Fibroblast of mammary gland (primary cell): ENCODE results near the gene USP36.

ENCODE experiments used
- DNase-seq: peaks from one replicate; pipeline ENCODE4 v3.0.0-alpha.2; 2010; ENCODE audit warnings: low read depth
- H3K4me3 ChIP-seq: 2 replicates; pipeline ENCODE4 v1.5.1; 2011; ENCODE audit warnings: low read depth, mild to moderate bottlenecking, low read length, moderate library complexity; ENCODE audit not compliant: control insufficient read depth
- CTCF ChIP-seq: conservative IDR thresholded peaks from 2 replicates; pipeline ENCODE4 v1.5.1; 2011; ENCODE audit warnings: low read depth, low read length, inconsistent platforms; ENCODE audit not compliant: control insufficient read depth, insufficient read depth

Gene USP36

GRCh38 chr17:78793968-78794367, 46.6 kb downstream of the USP36 start:
- no peak for TF ChIP-seq CTCF
- no peak overlapping the region for H3K4me3 ChIP-seq
- DNase-seq, result no peak

GRCh38 chr17:78793415-78793814, 47.2 kb downstream of the USP36 start:
- no peak overlapping the region for H3K4me3 ChIP-seq
- TF ChIP-seq CTCF, result no peak
- no peak for DNase-seq

GRCh38 chr17:78791840-78792709, 48.5 kb downstream of the USP36 start:
- TF ChIP-seq CTCF, result no peak
- no peak overlapping the region for H3K4me3 ChIP-seq
- no peak for DNase-seq

GRCh38 chr17:78790552-78790951, 50.1 kb downstream of the USP36 start:
- H3K4me3 ChIP-seq, result no peak overlapping the region
- no peak for DNase-seq
- no peak for TF ChIP-seq CTCF

GRCh38 chr17:78789663-78790181, 50.9 kb downstream of the USP36 start:
- peak; percentile 67 for DNase-seq
- no peak for TF ChIP-seq CTCF
- H3K4me3 ChIP-seq, result no peak overlapping the region

GRCh38 chr17:78789149-78789662, 51.4 kb downstream of the USP36 start:
- no peak for TF ChIP-seq CTCF
- DNase-seq, result no peak
- no peak overlapping the region for H3K4me3 ChIP-seq

- DNase-seq, result no peak
- TF ChIP-seq CTCF, result no peak
- no peak overlapping the region for H3K4me3 ChIP-seq
Measured at GRCh38 chr17:78788451-78788850, 52.2 kb downstream of the USP36 start.
